HepG2 (cell line): ENCODE data around the gene NRL. TPM values are rescaled to one million over a fixed set of nuclear protein-coding genes. Genes with fewer than 3 reads are reported as not detected.

Source experiments
- MATR3 ChIP-seq: sonication (generic); formaldehyde crosslinking; IDR thresholded peaks from 2 replicates; pipeline ENCODE4 v1.4.0; 2020; ENCODE audit warnings: missing genetic modification reagents
- MIXL1 ChIP-seq: IDR thresholded peaks from 2 replicates; pipeline ENCODE4 v1.6.1; 2016
- NPAS2 ChIP-seq: sonication (generic); formaldehyde crosslinking; IDR thresholded peaks from 2 replicates; pipeline ENCODE4 v1.8.0; 2022; ENCODE audit warnings: mild to moderate bottlenecking, missing genetic modification reagents, borderline replicate concordance
- SPEN ChIP-seq: sonication (generic); formaldehyde crosslinking; IDR thresholded peaks from 2 replicates; pipeline ENCODE4 v1.5.1; 2020; ENCODE audit warnings: low read depth, mild to moderate bottlenecking, missing genetic modification reagents
- ZGPAT ChIP-seq: IDR thresholded peaks from 2 replicates; pipeline ENCODE4 v1.6.1; 2016; ENCODE audit warnings: mild to moderate bottlenecking
- ZMYM3 ChIP-seq: sonication (generic); formaldehyde crosslinking; IDR thresholded peaks from 2 replicates; pipeline ENCODE4 v1.5.1; 2020; ENCODE audit warnings: mild to moderate bottlenecking, missing genetic modification reagents
- ZNF160 ChIP-seq: sonication (generic); formaldehyde crosslinking; IDR thresholded peaks from 2 replicates; pipeline ENCODE4 v1.8.0; 2022; ENCODE audit warnings: mild to moderate bottlenecking, inconsistent platforms, missing genetic modification reagents
- ZNF441 ChIP-seq: sonication (generic); formaldehyde crosslinking; IDR thresholded peaks from 2 replicates; pipeline ENCODE4 v1.7.0; 2021; ENCODE audit warnings: missing genetic modification reagents, borderline replicate concordance
- ZNF781 ChIP-seq: sonication (generic); formaldehyde crosslinking; IDR thresholded peaks from 2 replicates; pipeline ENCODE4 v1.5.1; 2020; ENCODE audit warnings: borderline replicate concordance, mild to moderate bottlenecking, missing genetic modification reagents; ENCODE audit errors: not compliant biosample characterization
- polyA plus RNA-seq, 8 experiments: library from polyadenylated mRNA; depleted of rRNA in 3 of 8; stranded (reverse) in 7 of 8; unstranded in 1 of 8; fragments of >200 nt; fragmentation: Illumina TruSeq in 4 of 8; extraction: Trizol in 4 of 8; gene quantifications; 2 replicates each; pipeline versions ENCODE4 v1.2.1 to v1.2.3, GENCODE V29; 2011 to 2016; ENCODE audit warnings: low read depth in 4 of 8, missing spikeins in 1 of 8, mixed read lengths in 1 of 8; ENCODE audit not compliant: insufficient read depth in 1 of 8
- total RNA-seq, 5 experiments: library from RNA; depleted of rRNA; stranded (reverse); fragments of >200 nt; fragmentation: Illumina TruSeq; extraction: Trizol; gene quantifications; 2 replicates each; pipeline ENCODE4 v1.2.3, GENCODE V29; 2016; ENCODE audit warnings: low read depth in 1 of 5
- TF ChIP-seq, protein P1 (sequence below): sonication (generic); formaldehyde crosslinking; IDR thresholded peaks from 2 replicates; pipeline ENCODE4 v1.4.0; 2020; ENCODE audit warnings: missing genetic modification reagents
- TF ChIP-seq, protein P2 (sequence below): sonication (generic); formaldehyde crosslinking; IDR thresholded peaks from 2 replicates; pipeline ENCODE4 v1.4.0; 2020; ENCODE audit warnings: mild to moderate bottlenecking, missing genetic modification reagents
- TF ChIP-seq, protein P3 (sequence below): sonication (generic); formaldehyde crosslinking; IDR thresholded peaks from 2 replicates; pipeline ENCODE4 v1.4.0; 2020; ENCODE audit warnings: missing genetic modification reagents
- TF ChIP-seq, protein P4 (sequence below): sonication (generic); formaldehyde crosslinking; IDR thresholded peaks from 2 replicates; pipeline ENCODE4 v1.8.0; 2022; ENCODE audit warnings: missing genetic modification reagents, mild to moderate bottlenecking, borderline replicate concordance
- TF ChIP-seq, protein P5 (sequence below): sonication (generic); formaldehyde crosslinking; IDR thresholded peaks from 2 replicates; pipeline ENCODE4 v1.5.1; 2020; ENCODE audit warnings: missing genetic modification reagents, mild to moderate bottlenecking, borderline replicate concordance
- TF ChIP-seq, protein P6 (sequence below): sonication (generic); formaldehyde crosslinking; IDR thresholded peaks from 2 replicates; pipeline ENCODE4 v1.5.1; 2020; ENCODE audit warnings: mild to moderate bottlenecking, missing genetic modification reagents

NRL gene
- total and polyA plus RNA-seq, 2 of the 13 experiments (the other 11 are each of a cell fraction or from before 2014, with no cell fraction given): 2.5 to 4.7 TPM

DNA sequence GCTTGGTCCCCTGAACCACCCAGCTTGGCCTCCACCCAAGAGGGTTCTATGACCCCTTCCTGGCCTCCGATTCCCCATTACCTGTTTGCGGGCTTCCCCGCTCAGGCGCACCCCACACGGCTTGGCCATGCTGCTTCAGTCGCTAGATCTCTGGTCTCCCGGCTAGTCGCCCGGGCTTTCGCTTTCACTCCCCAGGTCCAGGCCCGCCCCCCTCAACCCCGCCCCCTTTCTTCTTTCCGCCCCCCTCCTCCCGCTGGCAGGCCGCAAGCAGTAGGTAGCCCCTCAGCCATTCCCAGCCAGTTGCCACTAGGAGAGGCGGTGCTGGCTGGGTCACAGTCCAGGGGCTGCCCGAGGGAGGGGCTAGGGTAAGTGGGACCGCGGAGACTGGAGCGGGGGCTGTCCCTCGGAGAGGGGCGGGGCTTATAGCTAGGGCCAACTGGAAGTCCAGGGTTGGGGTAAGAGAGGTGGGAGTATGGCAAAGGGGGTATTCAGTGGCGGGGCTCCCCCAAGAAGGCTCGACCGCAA lies 31.8 kb upstream of the NRL start, which contains the start of gene PSME2 (continued):
- TF ChIP-seq, protein P1, sequence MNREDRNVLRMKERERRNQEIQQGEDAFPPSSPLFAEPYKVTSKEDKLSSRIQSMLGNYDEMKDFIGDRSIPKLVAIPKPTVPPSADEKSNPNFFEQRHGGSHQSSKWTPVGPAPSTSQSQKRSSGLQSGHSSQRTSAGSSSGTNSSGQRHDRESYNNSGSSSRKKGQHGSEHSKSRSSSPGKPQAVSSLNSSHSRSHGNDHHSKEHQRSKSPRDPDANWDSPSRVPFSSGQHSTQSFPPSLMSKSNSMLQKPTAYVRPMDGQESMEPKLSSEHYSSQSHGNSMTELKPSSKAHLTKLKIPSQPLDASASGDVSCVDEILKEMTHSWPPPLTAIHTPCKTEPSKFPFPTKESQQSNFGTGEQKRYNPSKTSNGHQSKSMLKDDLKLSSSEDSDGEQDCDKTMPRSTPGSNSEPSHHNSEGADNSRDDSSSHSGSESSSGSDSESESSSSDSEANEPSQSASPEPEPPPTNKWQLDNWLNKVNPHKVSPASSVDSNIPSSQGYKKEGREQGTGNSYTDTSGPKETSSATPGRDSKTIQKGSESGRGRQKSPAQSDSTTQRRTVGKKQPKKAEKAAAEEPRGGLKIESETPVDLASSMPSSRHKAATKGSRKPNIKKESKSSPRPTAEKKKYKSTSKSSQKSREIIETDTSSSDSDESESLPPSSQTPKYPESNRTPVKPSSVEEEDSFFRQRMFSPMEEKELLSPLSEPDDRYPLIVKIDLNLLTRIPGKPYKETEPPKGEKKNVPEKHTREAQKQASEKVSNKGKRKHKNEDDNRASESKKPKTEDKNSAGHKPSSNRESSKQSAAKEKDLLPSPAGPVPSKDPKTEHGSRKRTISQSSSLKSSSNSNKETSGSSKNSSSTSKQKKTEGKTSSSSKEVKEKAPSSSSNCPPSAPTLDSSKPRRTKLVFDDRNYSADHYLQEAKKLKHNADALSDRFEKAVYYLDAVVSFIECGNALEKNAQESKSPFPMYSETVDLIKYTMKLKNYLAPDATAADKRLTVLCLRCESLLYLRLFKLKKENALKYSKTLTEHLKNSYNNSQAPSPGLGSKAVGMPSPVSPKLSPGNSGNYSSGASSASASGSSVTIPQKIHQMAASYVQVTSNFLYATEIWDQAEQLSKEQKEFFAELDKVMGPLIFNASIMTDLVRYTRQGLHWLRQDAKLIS (CRISPR knock-in tag): peak; percentile 35; the same call in 1 of the 2 replicates
- TF ChIP-seq ZNF441 (CRISPR knock-in tag) (peak; percentile 85), MATR3 (CRISPR knock-in tag) (no peak), ZMYM3 (CRISPR knock-in tag) (peak; percentile 71), MIXL1 (CRISPR knock-in tag) (peak; percentile 11; the same call in 1 of the 2 replicates), ZGPAT (CRISPR knock-in tag) (peak; percentile 89; the same call in 1 of the 2 replicates), ZNF160 (CRISPR knock-in tag) (peak; percentile 81), ZNF781 (CRISPR knock-in tag) (peak; percentile 41), SPEN (peak; percentile 84), NPAS2 (CRISPR knock-in tag) (no peak)
- TF ChIP-seq, protein P2, sequence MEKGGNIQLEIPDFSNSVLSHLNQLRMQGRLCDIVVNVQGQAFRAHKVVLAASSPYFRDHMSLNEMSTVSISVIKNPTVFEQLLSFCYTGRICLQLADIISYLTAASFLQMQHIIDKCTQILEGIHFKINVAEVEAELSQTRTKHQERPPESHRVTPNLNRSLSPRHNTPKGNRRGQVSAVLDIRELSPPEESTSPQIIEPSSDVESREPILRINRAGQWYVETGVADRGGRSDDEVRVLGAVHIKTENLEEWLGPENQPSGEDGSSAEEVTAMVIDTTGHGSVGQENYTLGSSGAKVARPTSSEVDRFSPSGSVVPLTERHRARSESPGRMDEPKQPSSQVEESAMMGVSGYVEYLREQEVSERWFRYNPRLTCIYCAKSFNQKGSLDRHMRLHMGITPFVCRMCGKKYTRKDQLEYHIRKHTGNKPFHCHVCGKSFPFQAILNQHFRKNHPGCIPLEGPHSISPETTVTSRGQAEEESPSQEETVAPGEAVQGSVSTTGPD (CRISPR knock-in tag): peak; percentile 81; the same call in 1 of the 2 replicates
- TF ChIP-seq, protein P3, sequence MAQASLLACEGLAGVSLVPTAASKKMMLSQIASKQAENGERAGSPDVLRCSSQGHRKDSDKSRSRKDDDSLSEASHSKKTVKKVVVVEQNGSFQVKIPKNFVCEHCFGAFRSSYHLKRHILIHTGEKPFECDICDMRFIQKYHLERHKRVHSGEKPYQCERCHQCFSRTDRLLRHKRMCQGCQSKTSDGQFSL (CRISPR knock-in tag): peak; percentile 87; the same call in 1 of the 2 replicates
- TF ChIP-seq, protein P4, sequence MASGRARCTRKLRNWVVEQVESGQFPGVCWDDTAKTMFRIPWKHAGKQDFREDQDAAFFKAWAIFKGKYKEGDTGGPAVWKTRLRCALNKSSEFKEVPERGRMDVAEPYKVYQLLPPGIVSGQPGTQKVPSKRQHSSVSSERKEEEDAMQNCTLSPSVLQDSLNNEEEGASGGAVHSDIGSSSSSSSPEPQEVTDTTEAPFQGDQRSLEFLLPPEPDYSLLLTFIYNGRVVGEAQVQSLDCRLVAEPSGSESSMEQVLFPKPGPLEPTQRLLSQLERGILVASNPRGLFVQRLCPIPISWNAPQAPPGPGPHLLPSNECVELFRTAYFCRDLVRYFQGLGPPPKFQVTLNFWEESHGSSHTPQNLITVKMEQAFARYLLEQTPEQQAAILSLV (CRISPR knock-in tag): 0 out of 2 replicates have a peak, but pooled peaks have one; percentile 65
- TF ChIP-seq, protein P5, sequence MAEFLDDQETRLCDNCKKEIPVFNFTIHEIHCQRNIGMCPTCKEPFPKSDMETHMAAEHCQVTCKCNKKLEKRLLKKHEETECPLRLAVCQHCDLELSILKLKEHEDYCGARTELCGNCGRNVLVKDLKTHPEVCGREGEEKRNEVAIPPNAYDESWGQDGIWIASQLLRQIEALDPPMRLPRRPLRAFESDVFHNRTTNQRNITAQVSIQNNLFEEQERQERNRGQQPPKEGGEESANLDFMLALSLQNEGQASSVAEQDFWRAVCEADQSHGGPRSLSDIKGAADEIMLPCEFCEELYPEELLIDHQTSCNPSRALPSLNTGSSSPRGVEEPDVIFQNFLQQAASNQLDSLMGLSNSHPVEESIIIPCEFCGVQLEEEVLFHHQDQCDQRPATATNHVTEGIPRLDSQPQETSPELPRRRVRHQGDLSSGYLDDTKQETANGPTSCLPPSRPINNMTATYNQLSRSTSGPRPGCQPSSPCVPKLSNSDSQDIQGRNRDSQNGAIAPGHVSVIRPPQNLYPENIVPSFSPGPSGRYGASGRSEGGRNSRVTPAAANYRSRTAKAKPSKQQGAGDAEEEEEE (CRISPR knock-in tag): peak; percentile 89; the same call in 1 of the 2 replicates
- TF ChIP-seq, protein P6, sequence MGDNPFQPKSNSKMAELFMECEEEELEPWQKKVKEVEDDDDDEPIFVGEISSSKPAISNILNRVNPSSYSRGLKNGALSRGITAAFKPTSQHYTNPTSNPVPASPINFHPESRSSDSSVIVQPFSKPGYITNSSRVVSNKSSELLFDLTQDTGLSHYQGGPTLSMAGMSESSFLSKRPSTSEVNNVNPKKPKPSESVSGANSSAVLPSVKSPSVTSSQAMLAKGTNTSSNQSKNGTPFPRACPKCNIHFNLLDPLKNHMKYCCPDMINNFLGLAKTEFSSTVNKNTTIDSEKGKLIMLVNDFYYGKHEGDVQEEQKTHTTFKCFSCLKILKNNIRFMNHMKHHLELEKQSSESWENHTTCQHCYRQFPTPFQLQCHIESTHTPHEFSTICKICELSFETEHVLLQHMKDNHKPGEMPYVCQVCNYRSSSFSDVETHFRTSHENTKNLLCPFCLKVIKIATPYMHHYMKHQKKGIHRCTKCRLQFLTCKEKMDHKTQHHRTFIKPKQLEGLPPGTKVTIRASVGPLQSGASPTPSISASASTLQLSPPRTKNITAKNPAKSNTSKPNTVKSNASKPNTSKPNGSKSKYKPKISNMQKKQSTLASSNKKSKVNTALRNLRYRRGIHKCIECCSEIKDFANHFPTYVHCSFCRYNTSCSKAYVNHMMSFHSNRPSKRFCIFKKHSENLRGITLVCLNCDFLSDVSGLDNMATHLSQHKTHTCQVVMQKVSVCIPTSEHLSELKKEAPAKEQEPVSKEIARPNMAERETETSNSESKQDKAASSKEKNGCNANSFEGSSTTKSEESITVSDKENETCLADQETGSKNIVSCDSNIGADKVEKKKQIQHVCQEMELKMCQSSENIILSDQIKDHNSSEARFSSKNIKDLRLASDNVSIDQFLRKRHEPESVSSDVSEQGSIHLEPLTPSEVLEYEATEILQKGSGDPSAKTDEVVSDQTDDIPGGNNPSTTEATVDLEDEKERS (CRISPR knock-in tag): peak; percentile 45; the same call in 1 of the 2 replicates
